Body of pancreas (tissue), 4 donors: Measurements from ENCODE around the gene CDRT15.

ENCODE experiments used
- CTCF ChIP-seq, 7 experiments: fragments of 450-650 bp in 4 of 7; fragments of 200-600 bp in 3 of 7; sonication (generic) in 3 of 7; IDR thresholded peaks; one replicate each; pipeline ENCODE4 v1.5.1; 2016 to 2019; ENCODE audit warnings: antibody characterized with exemption in 7 of 7
- POLR2A ChIP-seq, 3 donors: fragments of 450-650 bp; IDR thresholded peaks; one replicate each; pipeline ENCODE4 v1.6.1; 2016; ENCODE audit warnings: antibody characterized with exemption in 3 of 3, mild to moderate bottlenecking in 2 of 3

GRCh38 chr17:14268264-14268663 lies 31.6 kb upstream of the CDRT15 start:
- TF ChIP-seq POLR2A (IDR thresholded peaks at IDR 0.05), result no peak
- peak in 2 of 7 experiments; percentile 11 to 13 for TF ChIP-seq CTCF (IDR thresholded peaks at IDR 0.05)
